Measurements from ENCODE around the gene STXBP1.

- TF ChIP-seq ZNF114 (CRISPR knock-in tag; IDR thresholded peaks at IDR 0.05) = no peak
- TF ChIP-seq, protein P1, sequence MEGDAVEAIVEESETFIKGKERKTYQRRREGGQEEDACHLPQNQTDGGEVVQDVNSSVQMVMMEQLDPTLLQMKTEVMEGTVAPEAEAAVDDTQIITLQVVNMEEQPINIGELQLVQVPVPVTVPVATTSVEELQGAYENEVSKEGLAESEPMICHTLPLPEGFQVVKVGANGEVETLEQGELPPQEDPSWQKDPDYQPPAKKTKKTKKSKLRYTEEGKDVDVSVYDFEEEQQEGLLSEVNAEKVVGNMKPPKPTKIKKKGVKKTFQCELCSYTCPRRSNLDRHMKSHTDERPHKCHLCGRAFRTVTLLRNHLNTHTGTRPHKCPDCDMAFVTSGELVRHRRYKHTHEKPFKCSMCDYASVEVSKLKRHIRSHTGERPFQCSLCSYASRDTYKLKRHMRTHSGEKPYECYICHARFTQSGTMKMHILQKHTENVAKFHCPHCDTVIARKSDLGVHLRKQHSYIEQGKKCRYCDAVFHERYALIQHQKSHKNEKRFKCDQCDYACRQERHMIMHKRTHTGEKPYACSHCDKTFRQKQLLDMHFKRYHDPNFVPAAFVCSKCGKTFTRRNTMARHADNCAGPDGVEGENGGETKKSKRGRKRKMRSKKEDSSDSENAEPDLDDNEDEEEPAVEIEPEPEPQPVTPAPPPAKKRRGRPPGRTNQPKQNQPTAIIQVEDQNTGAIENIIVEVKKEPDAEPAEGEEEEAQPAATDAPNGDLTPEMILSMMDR (conservative IDR thresholded peaks at IDR 0.05; ENCODE audit: low read depth in 2 of 2) = no peak
Observed at GRCh38 chr9:127720865-127721227, 108.8 kb downstream of the STXBP1 start.

Data from GM23338 (cell line).